ENCODE measurements around the gene CDK15. TPM values are rescaled to one million over a fixed set of nuclear protein-coding genes. Genes with fewer than 3 reads are reported as not detected.

CDK15 gene
- total RNA-seq, 1 donor from 2014 or later, result 1.8 TPM

- Mint-ChIP-seq H3K27ac (peak overlapping the region; percentile 27), H3K27me3 (no peaks in the 10 kb centered on the region), H3K9me3 (no peaks in the 10 kb centered on the region), H3K4me1 (ENCODE audit: unreplicated experiment) (peaks cover 51% of the 10 kb centered on the region), H3K4me3 (peak overlapping the region; percentile 77), H3K36me3 (no peaks in the 10 kb centered on the region)
- no peak for TF ChIP-seq CTCF (conservative IDR thresholded peaks at IDR 0.05)
- no peak for DNase-seq (ENCODE audit: extremely low spot score, unreplicated experiment)
Measured at GRCh38 chr2:201858281-201859184, 52.2 kb downstream of the CDK15 start.

DNA sequence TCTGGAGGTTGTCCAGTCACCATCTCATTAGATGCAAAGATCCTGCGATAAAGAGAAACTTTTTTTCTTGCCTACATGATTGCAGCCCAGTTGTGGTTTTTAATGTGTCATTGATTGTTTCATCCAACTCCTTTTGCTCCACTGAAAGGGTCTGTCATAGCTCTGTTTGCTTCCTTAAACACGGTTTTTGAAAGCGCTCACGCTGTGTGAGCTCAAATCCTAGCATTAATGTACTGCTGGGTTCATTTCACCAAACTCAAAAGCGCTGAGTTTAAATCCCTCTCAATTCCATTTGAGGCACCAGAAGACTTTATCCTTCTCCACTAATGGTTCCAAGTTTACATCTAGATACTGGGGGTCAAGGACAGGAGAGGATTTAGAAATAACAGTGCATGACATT is 53.6 kb downstream of the CDK15 start:
- Mint-ChIP-seq H3K4me1 (ENCODE audit: unreplicated experiment) (peaks cover 46% of the 10 kb centered on the region), H3K9me3 (no peaks in the 10 kb centered on the region), H3K36me3 (no peaks in the 10 kb centered on the region), H3K27ac (no peak overlapping the region), H3K4me3 (no peak overlapping the region), H3K27me3 (no peaks in the 10 kb centered on the region)
- no peak for DNase-seq (ENCODE audit: extremely low spot score, unreplicated experiment)
- no peak for TF ChIP-seq CTCF (conservative IDR thresholded peaks at IDR 0.05)

DNA sequence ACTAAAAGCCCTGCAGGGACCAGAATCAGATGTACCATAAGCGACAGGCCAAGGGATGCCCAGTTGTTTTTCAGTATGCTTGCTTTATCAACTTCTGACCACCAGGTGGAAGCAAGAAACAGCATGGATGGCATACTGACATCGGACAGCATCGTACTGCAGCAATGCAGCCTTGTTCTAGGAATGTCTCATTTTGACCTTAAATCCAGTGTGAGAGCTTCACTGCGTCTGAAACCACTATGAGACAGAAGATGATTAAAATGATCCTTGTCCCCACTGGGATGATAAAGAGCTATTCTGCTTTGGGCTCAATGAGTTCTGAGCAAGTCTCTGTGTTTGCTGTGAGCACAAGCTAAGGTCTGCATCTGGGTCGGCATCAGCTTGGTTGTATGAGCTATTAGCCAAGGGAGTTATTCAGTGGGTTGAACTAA is 54.3 kb downstream of the CDK15 start:
- Mint-ChIP-seq H3K9me3 (no peaks in the 10 kb centered on the region), H3K36me3 (no peaks in the 10 kb centered on the region), H3K27me3 (no peaks in the 10 kb centered on the region), H3K4me3 (no peak overlapping the region), H3K4me1 (ENCODE audit: unreplicated experiment) (peaks cover 41% of the 10 kb centered on the region), H3K27ac (peak overlapping the region; percentile 3)
- peak; percentile 90 for TF ChIP-seq CTCF (conservative IDR thresholded peaks at IDR 0.05)
- no peak for DNase-seq (ENCODE audit: extremely low spot score, unreplicated experiment)

DNA sequence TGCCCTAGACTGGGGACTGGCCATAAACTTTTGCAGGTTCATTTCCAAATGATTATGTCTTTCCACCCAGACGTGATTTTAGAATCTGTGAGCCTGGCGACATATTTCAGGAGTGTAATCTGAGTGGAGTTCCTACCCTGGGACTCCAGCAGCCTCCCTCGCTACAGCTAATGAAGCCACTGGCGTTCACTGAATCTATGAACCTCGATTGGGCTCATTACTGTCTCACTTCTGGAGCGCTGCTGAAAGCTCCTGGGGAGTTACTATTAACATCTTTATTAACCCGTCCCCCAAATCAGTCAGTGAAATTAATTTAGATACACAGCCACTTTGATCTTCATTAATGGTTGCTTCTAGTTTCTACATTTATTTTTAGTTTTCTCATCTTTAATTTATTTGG is 56.5 kb downstream of the CDK15 start:
- Mint-ChIP-seq H3K4me1 (ENCODE audit: unreplicated experiment) (peaks cover 50% of the 10 kb centered on the region), H3K27ac (no peak overlapping the region), H3K36me3 (no peaks in the 10 kb centered on the region), H3K9me3 (no peaks in the 10 kb centered on the region), H3K4me3 (no peak overlapping the region), H3K27me3 (no peaks in the 10 kb centered on the region)
- no peak for TF ChIP-seq CTCF (conservative IDR thresholded peaks at IDR 0.05)
- no peak for DNase-seq (ENCODE audit: extremely low spot score, unreplicated experiment)

DNA sequence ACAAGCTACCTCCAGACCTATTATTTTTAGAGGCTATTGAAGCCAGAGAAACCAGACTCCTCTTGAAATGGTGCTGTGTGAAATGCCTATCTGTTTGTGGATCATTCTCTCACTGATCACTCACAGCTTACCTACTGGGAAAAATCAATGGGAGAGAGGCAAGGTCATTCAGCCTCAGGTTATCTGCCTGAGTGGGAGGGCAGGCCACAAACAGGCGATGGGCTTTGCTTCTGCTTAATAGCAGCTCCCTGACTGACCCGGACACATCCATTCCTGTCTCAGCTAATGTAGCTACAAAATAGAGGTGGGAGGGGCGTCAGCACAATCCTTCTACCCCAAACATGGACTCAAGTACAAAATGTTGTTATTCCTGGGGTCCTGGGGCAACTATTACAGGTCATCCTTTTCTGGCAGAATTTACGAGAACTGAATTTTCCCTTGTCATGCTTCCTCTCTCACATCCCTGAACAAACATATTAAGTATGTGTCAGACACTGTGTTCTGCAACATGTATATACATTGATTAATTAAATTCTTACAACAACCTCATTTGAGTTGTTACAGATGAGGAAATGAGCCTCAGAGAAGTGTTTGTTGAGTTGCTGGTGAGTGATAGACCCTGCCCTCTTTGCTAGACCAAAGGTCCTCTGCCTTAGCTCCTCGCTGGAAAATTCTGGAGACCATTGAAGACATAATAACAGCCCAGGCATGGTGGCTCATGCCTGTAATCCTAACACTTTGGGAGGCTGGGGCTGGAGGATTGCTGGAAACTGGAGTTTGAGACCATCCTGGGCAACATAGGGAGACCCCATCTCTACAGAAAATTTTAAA is 60.5 kb downstream of the CDK15 start:
- Mint-ChIP-seq H3K4me3 (peak overlapping the region; percentile 15), H3K4me1 (ENCODE audit: unreplicated experiment) (peaks cover 24% of the 10 kb centered on the region), H3K9me3 (no peaks in the 10 kb centered on the region), H3K36me3 (no peaks in the 10 kb centered on the region), H3K27me3 (no peaks in the 10 kb centered on the region), H3K27ac (peak overlapping the region; percentile 44)
- DNase-seq (ENCODE audit: extremely low spot score, unreplicated experiment), result no peak
- TF ChIP-seq CTCF (conservative IDR thresholded peaks at IDR 0.05), result no peak
